HL-60 (cell line): ENCODE results near the gene HPSE2.

Source experiments
- DNase-seq, 2 experiments: peaks; one replicate each; pipeline ENCODE4 v3.0.0-alpha.2; 2010 to 2020; ENCODE audit warnings: low read depth in 1 of 2, low spot score in 1 of 2
- H3K27ac ChIP-seq: fragments of 250-450 bp; sonication (Bioruptor Pico); replicated peaks from 2 replicates; pipeline ENCODE4 v1.5.1; 2020; ENCODE audit warnings: mild to moderate bottlenecking, moderate library complexity
- H3K27me3 ChIP-seq: fragments of 250-450 bp; sonication (Bioruptor Pico); 2 replicates; pipeline ENCODE4 v1.5.1; 2021; ENCODE audit warnings: mild to moderate bottlenecking, moderate library complexity; ENCODE audit not compliant: insufficient read depth, poor library complexity, severe bottlenecking
- H3K4me3 ChIP-seq: replicated peaks from 2 replicates; pipeline ENCODE4 v1.5.1; 2011; ENCODE audit warnings: mild to moderate bottlenecking, control low read depth, low read length; ENCODE audit not compliant: insufficient read depth
- CTCF ChIP-seq: IDR thresholded peaks from one replicate; pipeline ENCODE4 v1.5.1; 2011; ENCODE audit warnings: low read length, control low read depth, inconsistent platforms; ENCODE audit not compliant: insufficient read depth
- GABPA ChIP-seq: IDR thresholded peaks from 2 replicates; pipeline ENCODE4 v1.6.1; 2012; ENCODE audit warnings: low read depth
- POLR2AphosphoS5 ChIP-seq: IDR thresholded peaks from 2 replicates; pipeline ENCODE4 v1.6.1; 2012; ENCODE audit warnings: low read depth
- SPI1 ChIP-seq: IDR thresholded peaks from 2 replicates; pipeline ENCODE4 v1.6.1; 2012; ENCODE audit warnings: low read depth, mild to moderate bottlenecking, borderline replicate concordance
- TF ChIP-seq, protein P1 (sequence below): IDR thresholded peaks from 2 replicates; pipeline ENCODE4 v1.6.1; 2012; ENCODE audit warnings: low read depth; ENCODE audit not compliant: insufficient replicate concordance

The HPSE2 gene

DNA sequence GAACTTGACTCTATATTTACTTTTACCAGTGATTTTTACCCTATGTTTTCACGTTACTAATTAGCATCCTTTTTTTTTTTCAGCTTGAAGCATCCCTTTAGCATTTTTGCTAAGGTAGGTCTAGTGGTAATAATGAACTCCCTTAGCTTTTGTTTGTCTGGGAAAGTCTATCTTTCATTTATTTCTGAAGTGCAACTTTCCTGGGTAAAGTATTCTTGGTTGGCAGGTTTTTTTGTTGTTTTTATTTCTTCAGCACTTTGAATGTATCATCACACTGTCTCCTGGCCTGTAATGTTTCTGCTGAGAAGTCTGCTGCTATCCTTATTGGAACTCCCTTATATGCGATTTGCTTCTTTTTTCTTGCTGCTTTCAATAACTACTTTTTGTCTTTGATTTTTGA is 639.2 kb downstream of the HPSE2 start:
- Histone ChIP-seq H3K4me3 (no peak overlapping the region), H3K27me3 (no peaks in the 10 kb centered on the region), H3K27ac (no peak overlapping the region)
- no peak for TF ChIP-seq GABPA
- TF ChIP-seq POLR2AphosphoS5: no peak
- no peak for TF ChIP-seq SPI1
- DNase-seq: no peak

- TF ChIP-seq CTCF: no peak
- TF ChIP-seq POLR2AphosphoS5: no peak
- TF ChIP-seq, protein P1, sequence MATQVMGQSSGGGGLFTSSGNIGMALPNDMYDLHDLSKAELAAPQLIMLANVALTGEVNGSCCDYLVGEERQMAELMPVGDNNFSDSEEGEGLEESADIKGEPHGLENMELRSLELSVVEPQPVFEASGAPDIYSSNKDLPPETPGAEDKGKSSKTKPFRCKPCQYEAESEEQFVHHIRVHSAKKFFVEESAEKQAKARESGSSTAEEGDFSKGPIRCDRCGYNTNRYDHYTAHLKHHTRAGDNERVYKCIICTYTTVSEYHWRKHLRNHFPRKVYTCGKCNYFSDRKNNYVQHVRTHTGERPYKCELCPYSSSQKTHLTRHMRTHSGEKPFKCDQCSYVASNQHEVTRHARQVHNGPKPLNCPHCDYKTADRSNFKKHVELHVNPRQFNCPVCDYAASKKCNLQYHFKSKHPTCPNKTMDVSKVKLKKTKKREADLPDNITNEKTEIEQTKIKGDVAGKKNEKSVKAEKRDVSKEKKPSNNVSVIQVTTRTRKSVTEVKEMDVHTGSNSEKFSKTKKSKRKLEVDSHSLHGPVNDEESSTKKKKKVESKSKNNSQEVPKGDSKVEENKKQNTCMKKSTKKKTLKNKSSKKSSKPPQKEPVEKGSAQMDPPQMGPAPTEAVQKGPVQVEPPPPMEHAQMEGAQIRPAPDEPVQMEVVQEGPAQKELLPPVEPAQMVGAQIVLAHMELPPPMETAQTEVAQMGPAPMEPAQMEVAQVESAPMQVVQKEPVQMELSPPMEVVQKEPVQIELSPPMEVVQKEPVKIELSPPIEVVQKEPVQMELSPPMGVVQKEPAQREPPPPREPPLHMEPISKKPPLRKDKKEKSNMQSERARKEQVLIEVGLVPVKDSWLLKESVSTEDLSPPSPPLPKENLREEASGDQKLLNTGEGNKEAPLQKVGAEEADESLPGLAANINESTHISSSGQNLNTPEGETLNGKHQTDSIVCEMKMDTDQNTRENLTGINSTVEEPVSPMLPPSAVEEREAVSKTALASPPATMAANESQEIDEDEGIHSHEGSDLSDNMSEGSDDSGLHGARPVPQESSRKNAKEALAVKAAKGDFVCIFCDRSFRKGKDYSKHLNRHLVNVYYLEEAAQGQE: no peak
- no peak for TF ChIP-seq SPI1
- no peak for TF ChIP-seq GABPA
- H3K27ac ChIP-seq: no peak overlapping the region
- DNase-seq: no peak
- no peak overlapping the region for H3K4me3 ChIP-seq
- H3K27me3 ChIP-seq: no peaks in the 10 kb centered on the region
These were observed 646.0 kb downstream of the HPSE2 start for GRCh38 chr10:98589691-98590090.

DNA sequence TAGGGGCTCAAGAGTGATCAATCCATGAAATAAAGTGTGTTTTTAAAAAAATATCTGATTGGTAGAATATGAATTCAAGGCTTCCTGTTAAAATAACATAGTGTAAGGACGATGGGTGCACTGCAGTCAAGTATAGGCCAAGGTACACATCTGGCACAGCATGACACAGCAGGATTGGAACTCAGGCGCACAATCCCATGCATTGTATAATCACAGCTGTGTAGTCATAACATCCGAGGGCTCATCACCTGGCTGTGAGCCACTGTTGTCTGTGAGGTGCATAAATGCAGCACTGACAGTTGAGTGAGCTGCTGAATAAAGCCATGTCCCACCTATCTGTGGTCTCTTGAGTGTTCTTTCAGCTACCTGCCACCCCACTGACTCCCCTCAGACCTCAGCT is 646.6 kb downstream of the HPSE2 start:
- no peaks in the 10 kb centered on the region for H3K27me3 ChIP-seq
- no peak overlapping the region for H3K4me3 ChIP-seq
- DNase-seq: no peak
- TF ChIP-seq CTCF (no peak), SPI1 (no peak)
- H3K27ac ChIP-seq: no peak overlapping the region

GRCh38 chr10:98587156-98587837 is 648.4 kb downstream of the HPSE2 start:
- DNase-seq: no peak
- no peak overlapping the region for H3K4me3 ChIP-seq
- no peak overlapping the region for H3K27ac ChIP-seq
- TF ChIP-seq SPI1: no peak
- no peak for TF ChIP-seq GABPA
- TF ChIP-seq CTCF: no peak
- TF ChIP-seq, protein P1: no peak
- TF ChIP-seq POLR2AphosphoS5: no peak
- peaks cover 2% of the 10 kb centered on the region for H3K27me3 ChIP-seq
